Psoas muscle (tissue), 8 donors: ENCODE data around the gene NQO1. TPM values are rescaled to one million over a fixed set of nuclear protein-coding genes. Genes with fewer than 3 reads are reported as not detected.
"Not testable (repeated sequence)": the region's sequence is repeated elsewhere in the genome, so short reads cannot be mapped to it uniquely, and the experiment has no call there.

Experiments
- ATAC-seq, 4 donors: fragments of 200-7000 bp; cut with Tn5 transposase; one replicate each; pipeline ENCODE4 v1.9.1; 2020; ENCODE audit warnings: moderate library complexity in 3 of 4, mild to moderate bottlenecking in 2 of 4
- DNase-seq, 2 donors: peaks; one replicate each; pipeline ENCODE4 v3.0.0-alpha.2; 2020
- H3K27ac ChIP-seq: fragments of 200-600 bp; one replicate; pipeline ENCODE4 v1.8.0; 2022
- H3K27me3 ChIP-seq, 3 donors: fragments of 200-600 bp in 1 of 3; one replicate each; pipeline versions ENCODE4 v1.6.1 to v1.8.0; 2013 to 2022; ENCODE audit warnings: low read length in 2 of 3, mild to moderate bottlenecking in 2 of 3, moderate library complexity in 1 of 3; ENCODE audit not compliant: insufficient read depth in 3 of 3
- H3K36me3 ChIP-seq, 2 donors: fragments of 200-600 bp in 1 of 2; one replicate each; pipeline versions ENCODE4 v1.6.1 to v1.8.0; 2013 to 2022; ENCODE audit warnings: low read depth in 1 of 2, mild to moderate bottlenecking in 1 of 2, moderate library complexity in 1 of 2; ENCODE audit not compliant: insufficient read depth in 1 of 2
- H3K4me1 ChIP-seq: fragments of 200-600 bp; one replicate; pipeline ENCODE4 v1.8.0; 2022
- H3K4me3 ChIP-seq: fragments of 200-600 bp; one replicate; pipeline ENCODE4 v1.8.0; 2022; ENCODE audit warnings: mild to moderate bottlenecking
- H3K9me3 ChIP-seq: fragments of 200-600 bp; one replicate; pipeline ENCODE4 v1.8.0; 2022
- CTCF ChIP-seq: fragments of 200-600 bp; IDR thresholded peaks from one replicate; pipeline ENCODE4 v1.8.0; 2022; ENCODE audit warnings: antibody characterized with exemption
- WGBS, 3 donors: extraction: QIAGEN DNeasy Blood & Tissue Kit; methylation state at CpG; one replicate each; pipeline versions ENCODE4 v1.1.6 to v1.1.7; 2013; 5-methylcytosine and 5-hydroxymethylcytosine counted together
- intact Hi-C, 2 donors: fragments of 100-400 bp; cut with DNase I; formaldehyde crosslinking; loops; one replicate each; pipeline versions ENCODE4 v1.11.0 to v1.14.2; 2022
- polyA plus RNA-seq, 3 donors: library from polyadenylated mRNA; stranded (reverse); fragments of 200-250 nt; gene quantifications; one replicate each; pipeline ENCODE4 v1.2.3, GENCODE V29; 2013
- total RNA-seq, 4 donors: library from RNA; stranded (reverse); fragmentation: NEBNext Ultra II Directional in 2 of 4; extraction: Animal tissue kit (Norgen Biotek cat#: 25700) in 2 of 4; gene quantifications; one replicate each; pipeline versions ENCODE4 v1.2.1 to v1.2.4, GENCODE V29; 2021 to 2023
- donor health status: healthy with polysubstance abuse.
- donor health status: DM: no; HTN: no; CAD: no; lungs with moderate emphysema.
- donor health status: Bipolar disorder and iron deficiency.
- donor health status: healthy.
- donor health status: DM: yes; HTN: yes; CAD: no.
- donor health status: DM: no; HTN: no; CAD: no.
- donor health status: DM: no; HTN: no; CAD: no.
- donor health status: DM: yes; HTN: yes; CAD: no.

The NQO1 gene
- total and polyA plus RNA-seq, 7 donors: 12.1 to 186 (median 47.1) TPM

- Histone ChIP-seq H3K27me3 (no peaks in the 10 kb centered on the region), H3K4me1 (no peaks in the 10 kb centered on the region), H3K9me3 (no peaks in the 10 kb centered on the region), H3K36me3 (peaks cover 2 to 73% of the 10 kb centered on the region in 2 donors), H3K27ac (no peak overlapping the region), H3K4me3 (no peak overlapping the region)
- DNase-seq: no peak
- TF ChIP-seq CTCF: no peak
- ATAC-seq: peak in 2 of 4 donors; percentile 27 to 35
- intact Hi-C loops: no loop called here
- WGBS, 3 donors: 62 to 67% (median 65%) methylated on average over 8 of the region's 8 CpGs
Measured at GRCh38 chr16:69741519-69741918, 15.2 kb upstream of the NQO1 start.

- Histone ChIP-seq H3K27me3 (no peaks in the 10 kb centered on the region), H3K36me3 (no peaks in the 10 kb centered on the region), H3K9me3 (no peaks in the 10 kb centered on the region), H3K4me3 (no peak overlapping the region), H3K27ac (no peak overlapping the region), H3K4me1 (peaks cover 7% of the 10 kb centered on the region)
- intact Hi-C loops: no loop called here
- ATAC-seq: no peak
- no peak for DNase-seq
- TF ChIP-seq CTCF: no peak
- 90 to 93% (median 93%) methylated on average over 6 of the region's 6 CpGs for WGBS, 3 donors
Measured at GRCh38 chr16:69732101-69732500, 5.7 kb upstream of the NQO1 start.

- H3K27me3 ChIP-seq, H3K4me1 ChIP-seq, H3K27ac ChIP-seq, intact Hi-C loops, H3K36me3 ChIP-seq, H3K4me3 ChIP-seq, H3K9me3 ChIP-seq, DNase-seq, ATAC-seq: not testable (repeated sequence)
- whole genome bisulfite sequencing, 3 donors: 76 to 90% (median 80%) methylated on average over 5 of the region's 5 CpGs
Measured at GRCh38 chr16:69731280-69731679, 4.9 kb upstream of the NQO1 start.

- H3K36me3 ChIP-seq, ATAC-seq, H3K9me3 ChIP-seq, intact Hi-C loops, H3K27me3 ChIP-seq, DNase-seq, H3K4me3 ChIP-seq: not testable (repeated sequence)
- peak overlapping the region; percentile 80 for H3K27ac ChIP-seq
- peaks cover 18% of the 10 kb centered on the region for H3K4me1 ChIP-seq
- 76 to 91% (median 78%) methylated on average over 4 of the region's 4 CpGs for WGBS, 3 donors
Measured at GRCh38 chr16:69729030-69729429, 2.7 kb upstream of the NQO1 start.

GRCh38 chr16:69727916-69728270, 1.5 kb upstream of the NQO1 start:
- WGBS, 3 donors: 69 to 90% (median 73%) methylated on average over 5 of the region's 5 CpGs
- intact Hi-C loops: no loop called here

More at GRCh38 chr16:69727916-69728270, 1.5 kb upstream of the NQO1 start:
- peaks cover 18% of the 10 kb centered on the region for H3K4me1 ChIP-seq
- DNase-seq: no peak
- H3K36me3 ChIP-seq: peaks cover 0 to 11% of the 10 kb centered on the region in 2 donors
- H3K27me3 ChIP-seq: no peaks in the 10 kb centered on the region
- TF ChIP-seq CTCF: no peak
- peak overlapping the region; percentile 78 for H3K4me3 ChIP-seq
- ATAC-seq: no peak
- peak overlapping the region; percentile 80 for H3K27ac ChIP-seq
- H3K9me3 ChIP-seq: no peaks in the 10 kb centered on the region
